ENCODE results near the gene VPS52.
A peak's percentile ranks its signal among the peaks of the same experiment; 100 is the strongest.
"Not testable (repeated sequence)": the region's sequence is repeated elsewhere in the genome, so short reads cannot be mapped to it uniquely, and the experiment has no call there.

Gene VPS52

DNA sequence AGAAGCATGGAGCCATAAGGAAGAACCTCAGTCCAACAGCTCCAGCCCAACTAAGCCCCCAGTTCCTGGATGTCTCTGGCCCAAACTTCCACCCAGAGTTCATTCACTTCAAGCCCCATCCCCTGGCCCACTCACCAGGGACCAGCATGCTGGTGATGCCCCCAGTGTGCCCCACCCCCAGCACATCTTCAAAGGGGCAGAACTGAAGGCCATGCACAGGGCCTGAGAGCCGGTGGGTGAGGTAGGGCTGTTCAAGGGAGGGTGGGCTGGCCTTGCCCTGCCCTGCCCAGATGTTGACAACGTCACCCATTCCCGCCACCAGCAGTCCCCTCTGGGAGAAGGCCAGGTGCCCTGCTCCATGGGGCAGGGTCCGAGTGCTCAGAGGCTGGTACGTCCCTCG lies 8.9 kb upstream of the VPS52 start:
- DNase-seq (ENCODE audit: low spot score): no peak

GRCh38 chr6:33279971-33280511 lies 8.4 kb upstream of the VPS52 start:
- no peak for DNase-seq (ENCODE audit: low spot score)

GRCh38 chr6:33279257-33279695 lies 7.6 kb upstream of the VPS52 start:
- no peak for DNase-seq (ENCODE audit: low spot score)

DNA sequence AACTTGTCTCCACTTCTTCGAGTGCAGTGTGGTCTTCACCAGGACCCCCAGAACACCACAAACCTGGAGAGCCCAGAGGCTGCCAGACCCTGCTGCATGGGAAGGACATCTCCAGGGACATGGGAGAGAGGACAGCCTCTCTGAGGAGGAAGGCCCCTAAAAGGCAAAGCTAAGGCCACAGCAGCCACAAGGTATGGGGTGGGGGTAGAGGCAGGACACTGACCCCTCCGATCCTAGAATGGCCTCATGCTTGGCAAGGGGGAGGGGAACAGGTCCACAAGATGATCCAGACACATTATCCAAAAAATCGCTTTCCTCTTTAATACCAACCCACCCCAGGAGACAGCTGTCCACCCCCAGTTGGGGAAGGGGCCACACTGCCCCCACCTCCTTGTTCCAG lies 7.1 kb upstream of the VPS52 start:
- DNase-seq (ENCODE audit: low spot score): no peak

DNA sequence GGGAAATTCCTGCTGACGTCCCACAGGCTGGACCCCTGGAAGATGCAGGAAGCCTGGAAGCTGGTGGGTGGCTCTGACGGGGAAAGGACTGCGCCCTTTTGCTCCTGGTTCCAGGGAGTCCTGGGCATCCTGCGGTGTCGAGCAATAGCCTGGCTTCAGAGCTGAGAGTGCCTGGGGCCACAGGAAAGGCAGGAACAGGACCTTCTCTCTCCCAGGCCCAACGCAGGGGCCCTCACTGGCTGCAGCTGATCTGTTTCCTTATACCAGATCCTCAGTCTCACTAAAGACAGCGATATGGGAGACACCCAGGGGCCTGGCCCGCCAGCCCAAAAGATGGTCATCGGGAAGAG lies 6.7 kb upstream of the VPS52 start:
- DNase-seq (ENCODE audit: low spot score): no peak

GRCh38 chr6:33277663-33278391 lies 6.2 kb upstream of the VPS52 start:
- no peak for DNase-seq (ENCODE audit: low spot score)

DNA sequence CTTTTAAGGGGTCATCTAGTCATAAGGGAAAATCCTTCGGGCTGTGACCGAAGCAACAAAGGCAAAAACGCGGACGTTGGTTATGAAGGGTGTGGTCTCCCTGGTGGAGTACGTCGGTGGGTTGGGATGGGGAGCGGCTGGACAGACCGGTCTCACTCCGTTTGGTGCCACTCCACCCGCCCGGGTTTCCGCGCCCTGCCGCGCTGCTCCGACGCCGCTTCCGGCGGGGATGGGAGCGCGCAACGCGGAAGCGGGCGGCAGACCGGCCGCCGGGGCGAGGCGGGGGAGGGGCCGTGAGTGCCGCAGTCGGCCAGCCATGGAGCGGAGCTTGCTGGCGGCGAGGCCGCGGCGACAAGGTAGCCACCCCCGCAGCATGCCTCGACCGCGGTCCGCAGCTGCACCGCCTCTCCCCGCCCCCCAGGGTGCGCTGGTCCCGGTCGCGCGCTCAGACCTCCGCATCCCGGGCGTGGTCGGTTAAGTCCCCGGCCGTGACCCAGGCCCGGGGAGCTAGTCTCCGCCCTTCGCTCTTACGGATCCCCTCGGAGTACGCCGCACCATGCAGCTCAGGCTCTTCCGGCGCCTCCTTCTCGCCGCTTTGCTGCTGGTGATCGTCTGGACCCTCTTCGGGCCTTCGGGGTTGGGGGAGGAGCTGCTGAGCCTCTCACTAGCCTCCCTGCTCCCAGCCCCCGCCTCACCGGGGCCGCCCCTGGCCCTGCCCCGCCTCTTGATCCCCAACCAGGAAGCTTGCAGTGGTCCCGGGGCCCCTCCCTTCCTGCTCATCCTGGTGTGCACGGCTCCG lies 5.4 kb upstream of the VPS52 start, which contains the start of gene B3GALT4:
TSS of gene B3GALT4 (plus strand) at position 260 of the 799 bp plus-strand sequence. CDS start at position 557, 297 bp downstream.
- peak; percentile 67 for DNase-seq (ENCODE audit: low spot score)

DNA sequence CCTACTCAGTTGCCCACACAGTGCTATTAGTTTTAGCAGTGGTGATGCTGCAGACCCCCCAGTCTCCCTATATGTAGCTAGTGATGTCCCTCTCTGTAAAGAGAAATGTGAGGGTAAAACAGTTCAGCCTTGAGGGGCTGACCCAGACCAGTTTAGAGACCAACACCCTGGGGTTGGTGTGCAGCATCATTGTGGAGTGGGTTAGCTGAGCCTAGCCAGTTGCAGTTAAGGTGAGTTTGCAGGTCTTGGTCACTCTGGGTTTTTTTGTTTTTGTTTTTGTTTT lies 4.8 kb upstream of the VPS52 start:
- no peak for DNase-seq (ENCODE audit: low spot score)

DNA sequence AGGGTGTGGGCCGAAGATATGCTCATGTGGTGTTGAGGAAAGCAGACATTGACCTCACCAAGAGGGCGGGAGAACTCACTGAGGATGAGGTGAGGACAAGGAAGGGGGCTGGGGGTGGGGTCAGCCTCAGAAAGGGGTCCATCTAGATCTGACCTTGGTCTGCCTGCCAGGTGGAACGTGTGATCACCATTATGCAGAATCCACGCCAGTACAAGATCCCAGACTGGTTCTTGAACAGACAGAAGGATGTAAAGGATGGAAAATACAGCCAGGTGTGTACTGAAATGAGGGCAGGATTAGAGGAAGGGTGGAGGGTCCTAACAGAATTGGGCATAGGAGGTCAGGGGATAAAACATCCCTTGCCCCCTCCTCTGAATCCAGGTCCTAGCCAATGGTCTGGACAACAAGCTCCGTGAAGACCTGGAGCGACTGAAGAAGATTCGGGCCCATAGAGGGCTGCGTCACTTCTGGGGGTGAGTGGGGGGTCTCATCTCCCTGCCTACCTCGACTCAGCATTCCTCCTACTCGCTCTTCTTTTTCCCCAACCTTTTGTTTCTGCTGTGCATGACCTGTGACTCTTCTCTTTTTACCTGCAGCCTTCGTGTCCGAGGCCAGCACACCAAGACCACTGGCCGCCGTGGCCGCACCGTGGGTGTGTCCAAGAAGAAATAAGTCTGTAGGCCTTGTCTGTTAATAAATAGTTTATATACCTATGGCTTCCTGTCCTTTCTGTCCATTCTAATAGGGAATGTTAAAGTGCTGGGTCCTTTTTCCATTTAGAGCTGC lies 4.3 kb upstream of the VPS52 start:
- not testable (repeated sequence) for DNase-seq (ENCODE audit: low spot score)

- no peak for DNase-seq (ENCODE audit: low spot score)
These were observed 2.5 kb upstream of the VPS52 start for GRCh38 chr6:33273924-33274902.

DNA sequence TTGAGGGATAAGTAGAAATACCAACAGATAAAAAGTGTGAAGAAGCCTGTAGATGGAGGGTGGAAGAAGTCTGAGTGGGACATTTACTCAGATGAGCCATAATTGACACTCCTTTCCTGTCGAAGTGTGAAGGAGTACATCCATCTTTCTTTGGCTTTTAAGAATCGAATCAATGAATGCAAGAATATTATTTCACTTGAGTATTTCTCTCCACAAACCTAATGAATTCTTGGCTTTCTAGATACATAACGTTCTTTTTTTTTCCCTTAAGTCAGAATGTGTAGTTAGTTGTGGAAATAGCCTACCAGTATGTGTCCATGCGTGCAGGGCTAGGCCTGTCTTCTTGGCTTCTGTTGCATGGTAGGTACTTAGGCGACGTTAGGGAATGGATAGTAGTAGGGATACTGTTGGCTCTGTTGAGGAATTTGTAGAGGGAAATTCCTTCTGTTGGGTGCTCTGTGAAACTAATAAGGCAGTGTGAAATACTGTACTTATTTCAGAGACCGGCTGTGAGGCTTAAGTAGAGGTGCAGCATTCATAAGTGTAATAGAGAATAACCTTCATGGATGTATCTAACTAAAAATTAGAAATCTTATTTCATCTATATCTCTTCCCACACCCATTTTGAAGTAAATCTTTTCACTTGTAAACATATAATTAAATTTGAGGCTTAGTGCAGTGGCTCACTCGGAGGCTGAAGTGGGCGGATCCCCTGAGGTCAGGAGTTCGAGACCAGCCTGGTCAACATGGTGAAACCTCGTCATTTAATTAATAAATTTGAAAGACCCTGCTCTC lies 1.6 kb upstream of the VPS52 start:
- no peak for DNase-seq (ENCODE audit: low spot score)

GRCh38 chr6:33272275-33273128 lies 826 bp upstream of the VPS52 start:
- DNase-seq (ENCODE audit: low spot score): no peak

DNA sequence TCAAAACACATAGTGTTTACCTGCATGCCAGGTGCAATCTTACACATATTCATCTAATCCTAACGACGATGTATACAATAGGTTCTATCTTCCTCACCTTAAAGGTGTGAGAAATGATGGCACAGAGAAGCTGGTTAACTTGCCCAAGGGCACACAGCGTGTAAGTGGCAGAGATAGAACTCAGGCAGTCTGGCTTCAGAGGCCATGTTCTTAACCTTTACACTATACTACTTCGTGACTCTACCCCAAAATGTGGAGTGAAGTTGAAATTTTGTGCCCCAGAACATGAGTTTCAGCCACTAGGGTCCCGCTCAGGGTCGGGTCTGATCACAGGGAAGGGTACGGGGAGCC lies 584 bp downstream of the VPS52 start:
- no peak for DNase-seq (ENCODE audit: low spot score)

DNA sequence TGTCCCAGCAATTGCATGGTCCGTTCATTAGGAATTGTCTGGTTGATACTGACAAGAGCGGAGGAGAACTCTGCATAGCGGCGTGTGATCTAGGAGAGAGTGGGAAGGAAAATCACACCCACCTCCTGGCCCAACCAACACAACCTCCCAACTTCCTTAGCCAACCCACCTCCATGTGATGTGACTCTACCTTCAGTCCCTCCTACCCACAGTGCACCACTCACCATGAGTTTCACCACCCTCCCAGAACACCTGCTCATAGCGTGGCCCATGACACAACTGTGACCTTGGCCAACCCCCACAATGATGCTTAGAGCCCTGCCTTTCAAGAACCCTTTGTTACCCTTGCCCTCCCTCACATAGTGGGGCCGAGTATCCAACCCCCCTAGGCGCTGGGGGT lies 7.7 kb downstream of the VPS52 start:
- DNase-seq (ENCODE audit: low spot score): no peak

- not testable (repeated sequence) for DNase-seq (ENCODE audit: low spot score)
These were observed 9.2 kb downstream of the VPS52 start for GRCh38 chr6:33262490-33262889.

- no peak for DNase-seq (ENCODE audit: low spot score)
These were observed 12.6 kb downstream of the VPS52 start for GRCh38 chr6:33259032-33259431.

- no peak for DNase-seq (ENCODE audit: low spot score)
These were observed 17.1 kb downstream of the VPS52 start for GRCh38 chr6:33254591-33254990.

DNA sequence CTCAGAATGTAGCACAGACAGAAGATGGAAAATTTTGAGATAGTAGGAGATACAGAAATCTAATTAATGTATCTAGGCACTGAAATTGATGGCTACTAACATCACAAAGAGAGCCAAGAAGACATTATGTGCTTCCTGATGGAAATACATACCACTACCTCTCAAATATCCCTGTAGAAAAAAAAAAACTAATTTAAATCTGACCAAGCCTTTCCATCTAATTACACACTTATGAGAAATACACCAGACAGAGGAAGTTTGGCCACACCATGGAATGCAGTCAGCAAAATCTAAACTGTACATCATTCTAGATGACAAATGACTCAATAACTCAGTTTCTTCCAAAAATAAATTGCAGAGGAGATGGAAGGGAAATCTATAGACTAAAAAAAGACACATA lies 18.9 kb downstream of the VPS52 start:
- DNase-seq (ENCODE audit: low spot score): no peak

GRCh38 chr6:33251395-33252012 lies 20.2 kb downstream of the VPS52 start:
- DNase-seq (ENCODE audit: low spot score): no peak
